Ramos (cell line): ENCODE results near the gene KCTD16.

Experiments used
- in situ Hi-C: fragments of 300-500 bp; cut with MboI; formaldehyde crosslinking; loops from one replicate; pipeline ENCODE4 v1.14.3; 2022; ENCODE audit warnings: low sequenced_read_pairs; ENCODE audit not compliant: unreplicated experiment

The KCTD16 gene

GRCh38 chr5:144378681-144379080 lies 208.0 kb downstream of the KCTD16 start:
- in situ Hi-C loops: no loop called here

- in situ Hi-C loops: no loop called here
These were observed 214.9 kb downstream of the KCTD16 start for GRCh38 chr5:144385597-144385996.

- in situ Hi-C loops: no loop called here
These were observed 215.6 kb downstream of the KCTD16 start for GRCh38 chr5:144386315-144386714.

GRCh38 chr5:144390133-144390532 lies 219.5 kb downstream of the KCTD16 start:
- in situ Hi-C loops: no loop called here

GRCh38 chr5:144391044-144391443 lies 220.4 kb downstream of the KCTD16 start:
- in situ Hi-C loops: no loop called here

- in situ Hi-C loops: no loop called here
These were observed 223.2 kb downstream of the KCTD16 start for GRCh38 chr5:144393641-144394435.

GRCh38 chr5:144395704-144396103 lies 225.0 kb downstream of the KCTD16 start:
- in situ Hi-C loops: no loop called here

- in situ Hi-C loops: no loop called here
These were observed 232.4 kb downstream of the KCTD16 start for GRCh38 chr5:144403058-144403457.

GRCh38 chr5:144403817-144404420 lies 233.2 kb downstream of the KCTD16 start:
- in situ Hi-C loops: no loop called here

- in situ Hi-C loops: no loop called here
These were observed 234.0 kb downstream of the KCTD16 start for GRCh38 chr5:144404672-144405071.

- in situ Hi-C loops: no loop called here
These were observed 235.3 kb downstream of the KCTD16 start for GRCh38 chr5:144405991-144406390.

- in situ Hi-C loops: no loop called here
These were observed 235.8 kb downstream of the KCTD16 start for GRCh38 chr5:144406442-144406841.

GRCh38 chr5:144414202-144415029 lies 243.7 kb downstream of the KCTD16 start:
- in situ Hi-C loops: no loop called here

- in situ Hi-C loops: no loop called here
These were observed 245.5 kb downstream of the KCTD16 start for GRCh38 chr5:144416196-144416595.

- in situ Hi-C loops: no loop called here
These were observed 248.0 kb downstream of the KCTD16 start for GRCh38 chr5:144418719-144419118.

- in situ Hi-C loops: no loop called here
These were observed 250.7 kb downstream of the KCTD16 start for GRCh38 chr5:144421411-144421810.

- in situ Hi-C loops: no loop called here
These were observed 251.5 kb downstream of the KCTD16 start for GRCh38 chr5:144422018-144422727.

- in situ Hi-C loops: no loop called here
These were observed 257.2 kb downstream of the KCTD16 start for GRCh38 chr5:144427866-144428265.

- in situ Hi-C loops: no loop called here
These were observed 257.7 kb downstream of the KCTD16 start for GRCh38 chr5:144428326-144428725.

- in situ Hi-C loops: no loop called here
These were observed 258.7 kb downstream of the KCTD16 start for GRCh38 chr5:144429405-144429804.
